Ishikawa (cell line): ENCODE measurements around the gene CORIN.

Experiments
- CREB1 ChIP-seq: IDR thresholded peaks from 2 replicates; pipeline ENCODE4 v1.6.1; 2012; ENCODE audit warnings: low read depth
- EP300 ChIP-seq: IDR thresholded peaks from 2 replicates; pipeline ENCODE4 v1.6.1; 2012; ENCODE audit warnings: borderline replicate concordance
- MAX ChIP-seq: IDR thresholded peaks from 2 replicates; pipeline ENCODE4 v1.6.1; 2012
- REST ChIP-seq: IDR thresholded peaks from 2 replicates; pipeline ENCODE4 v1.6.1; 2012; ENCODE audit warnings: low read depth, mild to moderate bottlenecking
- TAF1 ChIP-seq: IDR thresholded peaks from 2 replicates; pipeline ENCODE4 v1.6.1; 2012; ENCODE audit warnings: low read depth, mild to moderate bottlenecking
- USF1 ChIP-seq: IDR thresholded peaks from 2 replicates; pipeline ENCODE4 v1.6.1; 2012
- YY1 ChIP-seq: IDR thresholded peaks from 2 replicates; pipeline ENCODE4 v1.6.1; 2012; ENCODE audit warnings: low read depth

- no peak for TF ChIP-seq USF1
- no peak for TF ChIP-seq YY1
- TF ChIP-seq EP300: no peak
- no peak for TF ChIP-seq TAF1
- no peak for TF ChIP-seq MAX
- TF ChIP-seq CREB1: no peak
- TF ChIP-seq REST: no peak
Observed at GRCh38 chr4:47817275-47817674, 20.6 kb downstream of the CORIN start.
